Measurements from ENCODE around the gene IFNG-AS1. TPM values are rescaled to one million over a fixed set of nuclear protein-coding genes. Genes with fewer than 3 reads are reported as not detected.

The IFNG-AS1 gene
- not detected in 2 replicates for total RNA-seq (ENCODE audit: low replicate concordance)

DNA sequence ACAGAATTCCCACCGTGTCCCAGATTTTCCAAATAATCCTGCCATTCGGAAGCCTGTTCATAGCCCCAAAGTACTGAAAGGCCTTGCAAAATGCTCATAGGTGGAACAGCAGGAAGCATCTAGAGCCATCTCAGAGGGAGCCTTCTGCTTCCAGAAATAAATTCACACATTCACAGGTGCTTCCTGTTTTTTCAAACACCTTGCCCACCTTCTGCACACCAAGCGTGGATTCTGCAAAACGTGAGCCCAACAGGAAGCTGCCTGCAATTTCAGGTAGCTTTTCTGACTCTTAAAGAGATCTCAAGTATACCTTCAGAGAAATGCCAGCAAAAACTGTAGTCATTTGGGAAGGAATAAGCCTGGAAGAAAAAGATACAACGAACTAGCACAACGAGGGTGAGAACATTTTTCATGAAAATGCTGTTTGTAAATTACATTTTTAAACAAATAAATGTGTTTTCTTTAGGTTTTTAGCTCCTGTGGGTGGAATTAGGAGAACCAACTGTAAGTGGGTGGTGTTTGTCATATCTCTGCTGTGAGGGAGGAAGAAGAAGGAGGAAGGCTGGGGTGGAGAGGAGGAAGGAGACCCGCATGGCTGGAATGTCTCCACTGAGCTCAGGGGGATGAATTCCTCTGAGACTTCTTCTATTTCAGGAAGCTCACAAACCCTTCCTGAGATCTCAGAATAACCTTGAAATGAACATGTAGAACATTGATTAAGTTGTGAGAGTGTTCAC lies at the start of gene IFNG-AS1:
Gene IFNG-AS1, plus strand, starts transcription at position 264 of the 737 bp plus-strand sequence.

Other genes starting within 250 kb of the IFNG-AS1 start
- not detected in 2 replicates for gene IFNG, start 170.3 kb downstream of the IFNG-AS1 start, total RNA-seq (ENCODE audit: low replicate concordance)
- gene IL26, start 236.4 kb downstream of the IFNG-AS1 start, total RNA-seq (ENCODE audit: low replicate concordance), result 0.35 TPM in 1 of 2 replicates, not detected in the other

Measured in smooth muscle cell of the coronary artery (primary cell).